ENCODE data around the gene DR1. TPM values are rescaled to one million over a fixed set of nuclear protein-coding genes. Genes with fewer than 3 reads are reported as not detected.

DR1 gene
- total RNA-seq, 1 donor from 2014 or later: 103 TPM

- Mint-ChIP-seq H3K4me1 (ENCODE audit: low read depth) (no peaks in the 10 kb centered on the region), H3K36me3 (ENCODE audit: low read depth) (no peaks in the 10 kb centered on the region), H3K4me3 (ENCODE audit: low read depth) (no peak overlapping the region), H3K27me3 (ENCODE audit: low read depth) (peaks cover 37% of the 10 kb centered on the region), H3K9me3 (no peaks in the 10 kb centered on the region), H3K27ac (no peak overlapping the region)
- intact Hi-C loops (cut with micrococcal nuclease): no loop called here
- no peak for DNase-seq (ENCODE audit: low spot score)
Observed at GRCh38 chr1:93416183-93416582, 70.5 kb downstream of the DR1 start.

Other genes with a start within 250 kb of the DR1 start
- gene TMED5, start 165.5 kb upstream of the DR1 start, total RNA-seq: 58.6 and 60.4 TPM in 2 replicates
- 20.1 and 22.9 TPM in 2 replicates for gene CCDC18, start 165.2 kb upstream of the DR1 start, total RNA-seq
- 0.32 and 0.37 TPM in 2 replicates for gene FNBP1L, start 102.2 kb downstream of the DR1 start, total RNA-seq

All from activated T-helper 2 cell treated with anti-CD3 and anti-CD28 coated beads, Interferon-gamma antibody, Interleukin-2, Interleukin-4, amounts not matched to agents 10 μg/mL and 5 μg/mL and 100 μg/mL, durations not matched to agents 14 hours and 24 hours and 36 hours (primary cell).